Nephron (organoid): ENCODE data around the gene PDZD2.

Experiments used
- H3K27ac Mint-ChIP-seq, 3 experiments: 2 replicates each; pipeline ENCODE4 v1.8.0; 2020; ENCODE audit warnings: mixed read lengths in 3 of 3, mild to moderate bottlenecking in 2 of 3, moderate library complexity in 1 of 3
- H3K27me3 Mint-ChIP-seq: 2 replicates; pipeline ENCODE4 v1.8.0; 2021; ENCODE audit warnings: low read depth, mild to moderate bottlenecking, moderate library complexity, mixed read lengths
- H3K36me3 Mint-ChIP-seq: 2 replicates; pipeline ENCODE4 v1.8.0; 2020; ENCODE audit warnings: low read depth, mixed read lengths
- H3K4me1 Mint-ChIP-seq: 2 replicates; pipeline ENCODE4 v1.8.0; 2020; ENCODE audit warnings: mixed read lengths
- H3K4me3 Mint-ChIP-seq, 3 experiments: 2 replicates each; pipeline ENCODE4 v1.8.0; 2020; ENCODE audit warnings: mild to moderate bottlenecking in 3 of 3, mixed read lengths in 3 of 3, moderate library complexity in 2 of 3
- H3K9me3 Mint-ChIP-seq: 2 replicates; pipeline ENCODE4 v1.8.0; 2020; ENCODE audit warnings: mixed read lengths
- TF ChIP-seq, protein P1 (sequence below), 3 experiments: fragments of 200-600 bp; sonication (generic); IDR thresholded peaks; one replicate each; pipeline ENCODE4 v1.5.0; 2021; ENCODE audit warnings: antibody characterized with exemption in 3 of 3; ENCODE audit not compliant: unreplicated experiment in 3 of 3

The PDZD2 gene

DNA sequence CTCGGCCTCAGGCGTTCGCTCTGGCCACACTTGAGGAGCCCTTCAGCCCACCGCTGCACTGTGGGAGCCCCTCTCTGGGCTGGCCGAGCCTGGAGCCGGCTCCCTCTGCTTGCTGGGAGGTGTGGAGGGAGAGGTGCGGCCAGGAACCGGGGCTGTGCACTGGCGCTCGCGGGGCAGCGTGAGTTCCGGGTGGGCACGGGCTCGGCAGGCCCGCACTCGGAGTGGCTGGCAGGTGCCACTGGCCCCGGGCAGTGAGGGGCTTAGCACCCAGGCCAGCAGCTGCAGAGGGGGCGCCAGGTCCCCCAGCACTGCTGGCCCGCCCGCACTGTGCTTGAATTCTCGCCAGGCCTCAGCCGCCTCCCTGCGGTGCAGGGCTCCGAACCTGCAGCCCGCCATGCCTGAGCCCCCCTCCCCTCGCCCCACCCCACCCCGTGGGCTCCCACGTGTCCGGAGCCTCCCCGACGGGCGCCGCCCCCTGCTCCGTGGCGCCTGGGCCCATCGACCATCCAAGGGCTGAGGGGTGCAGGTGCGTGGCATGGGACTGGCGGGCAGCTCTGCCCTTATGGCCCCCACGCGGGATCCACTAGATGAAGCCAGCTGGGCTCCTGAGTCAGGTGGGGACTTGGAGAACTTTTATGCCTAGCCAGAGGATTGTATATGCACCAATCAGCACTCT lies 138.2 kb downstream of the PDZD2 start:
- Mint-ChIP-seq H3K27ac (no peak overlapping the region), H3K4me3 (no peak overlapping the region), H3K4me1 (peaks cover 33% of the 10 kb centered on the region), H3K9me3 (peaks cover 12% of the 10 kb centered on the region), H3K36me3 (peaks cover 9% of the 10 kb centered on the region), H3K27me3 (peaks cover 21% of the 10 kb centered on the region)
- TF ChIP-seq, protein P1, sequence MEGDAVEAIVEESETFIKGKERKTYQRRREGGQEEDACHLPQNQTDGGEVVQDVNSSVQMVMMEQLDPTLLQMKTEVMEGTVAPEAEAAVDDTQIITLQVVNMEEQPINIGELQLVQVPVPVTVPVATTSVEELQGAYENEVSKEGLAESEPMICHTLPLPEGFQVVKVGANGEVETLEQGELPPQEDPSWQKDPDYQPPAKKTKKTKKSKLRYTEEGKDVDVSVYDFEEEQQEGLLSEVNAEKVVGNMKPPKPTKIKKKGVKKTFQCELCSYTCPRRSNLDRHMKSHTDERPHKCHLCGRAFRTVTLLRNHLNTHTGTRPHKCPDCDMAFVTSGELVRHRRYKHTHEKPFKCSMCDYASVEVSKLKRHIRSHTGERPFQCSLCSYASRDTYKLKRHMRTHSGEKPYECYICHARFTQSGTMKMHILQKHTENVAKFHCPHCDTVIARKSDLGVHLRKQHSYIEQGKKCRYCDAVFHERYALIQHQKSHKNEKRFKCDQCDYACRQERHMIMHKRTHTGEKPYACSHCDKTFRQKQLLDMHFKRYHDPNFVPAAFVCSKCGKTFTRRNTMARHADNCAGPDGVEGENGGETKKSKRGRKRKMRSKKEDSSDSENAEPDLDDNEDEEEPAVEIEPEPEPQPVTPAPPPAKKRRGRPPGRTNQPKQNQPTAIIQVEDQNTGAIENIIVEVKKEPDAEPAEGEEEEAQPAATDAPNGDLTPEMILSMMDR (IDR thresholded peaks at IDR 0.05; ENCODE audit: unreplicated experiment in 3 of 3) = no peak

DNA sequence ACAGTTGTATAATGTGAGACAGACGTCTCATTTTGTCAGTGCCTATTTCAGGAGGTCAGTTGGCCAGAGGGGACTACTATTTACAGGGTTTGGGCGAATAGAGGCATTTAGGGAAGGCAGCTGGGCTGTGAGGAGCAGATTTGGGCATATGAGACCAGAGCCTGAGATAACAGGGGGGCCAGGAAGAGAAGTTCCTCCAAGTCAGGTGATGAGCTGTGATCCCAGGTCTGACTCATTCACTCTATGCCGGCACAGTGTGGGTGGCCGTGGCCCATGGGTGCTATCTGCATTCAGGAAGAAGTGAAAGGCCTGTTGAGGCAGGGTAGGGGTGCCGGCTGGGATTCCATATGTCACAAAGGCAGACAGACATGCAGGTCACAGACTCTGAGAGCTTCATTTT lies 142.8 kb downstream of the PDZD2 start:
- Mint-ChIP-seq H3K4me3 (no peak overlapping the region), H3K9me3 (peaks cover 4% of the 10 kb centered on the region), H3K27ac (peak overlapping the region in 1 of 3 experiments; percentile 48), H3K4me1 (peaks cover 41% of the 10 kb centered on the region), H3K36me3 (no peaks in the 10 kb centered on the region), H3K27me3 (peaks cover 30% of the 10 kb centered on the region)
- TF ChIP-seq, protein P1 (IDR thresholded peaks at IDR 0.05; ENCODE audit: unreplicated experiment in 3 of 3) = no peak

DNA sequence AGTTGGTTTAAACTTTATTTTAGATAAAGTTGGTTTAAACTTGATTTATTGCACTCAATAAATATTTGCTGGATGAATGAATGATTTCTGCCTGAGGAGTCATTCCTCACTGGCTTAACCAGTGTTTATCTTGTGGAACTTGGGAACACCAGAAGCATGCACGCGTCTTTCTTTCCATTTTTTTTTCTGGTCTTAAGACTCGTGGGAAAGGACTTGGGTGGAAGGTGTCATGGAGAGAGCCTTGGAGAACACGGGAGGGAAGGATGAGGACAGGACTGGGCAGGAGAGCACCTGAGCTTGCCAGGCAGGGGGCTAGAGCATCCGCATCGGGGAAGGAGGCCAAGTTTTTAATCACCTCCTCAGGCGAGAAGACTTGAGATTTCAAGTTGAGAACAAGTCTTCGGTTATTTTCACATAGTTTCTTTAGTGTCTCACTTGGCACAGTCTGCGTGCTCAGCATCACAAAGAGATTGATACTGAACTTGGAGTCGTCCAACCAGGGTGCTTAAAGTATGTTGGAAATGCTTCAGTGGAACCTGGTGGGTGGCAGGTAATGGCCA lies 144.2 kb downstream of the PDZD2 start:
- Mint-ChIP-seq H3K27me3 (peaks cover 27% of the 10 kb centered on the region), H3K27ac (no peak overlapping the region), H3K9me3 (peaks cover 4% of the 10 kb centered on the region), H3K4me1 (peaks cover 45% of the 10 kb centered on the region), H3K36me3 (no peaks in the 10 kb centered on the region), H3K4me3 (no peak overlapping the region)
- TF ChIP-seq, protein P1 (IDR thresholded peaks at IDR 0.05; ENCODE audit: unreplicated experiment in 3 of 3) = no peak

DNA sequence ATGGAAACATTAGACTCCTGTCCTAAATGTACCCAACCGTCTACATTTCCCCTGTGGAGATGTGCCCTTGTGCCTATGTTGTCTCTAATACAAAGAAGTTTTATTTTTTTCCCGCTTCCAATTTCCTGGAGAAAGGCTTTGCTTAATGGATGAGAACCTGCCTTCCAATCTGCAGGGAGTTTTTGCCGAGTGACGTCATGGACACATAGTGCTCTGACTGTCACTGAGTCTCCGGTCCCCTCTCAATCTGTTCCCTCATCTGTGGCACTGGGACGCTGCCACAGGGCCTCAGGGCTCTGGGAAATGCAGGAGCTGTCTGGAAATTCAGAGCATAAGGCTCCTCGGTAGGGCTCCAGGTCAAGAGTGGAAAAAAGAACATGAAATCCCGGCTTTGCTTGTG lies 144.8 kb downstream of the PDZD2 start:
- peaks cover 4% of the 10 kb centered on the region for H3K9me3 Mint-ChIP-seq
- peaks cover 45% of the 10 kb centered on the region for H3K4me1 Mint-ChIP-seq
- no peak overlapping the region for H3K4me3 Mint-ChIP-seq
- H3K36me3 Mint-ChIP-seq = no peaks in the 10 kb centered on the region
- H3K27ac Mint-ChIP-seq = no peak overlapping the region
- H3K27me3 Mint-ChIP-seq = peaks cover 25% of the 10 kb centered on the region
- TF ChIP-seq, protein P1 (IDR thresholded peaks at IDR 0.05; ENCODE audit: unreplicated experiment in 3 of 3) = no peak

DNA sequence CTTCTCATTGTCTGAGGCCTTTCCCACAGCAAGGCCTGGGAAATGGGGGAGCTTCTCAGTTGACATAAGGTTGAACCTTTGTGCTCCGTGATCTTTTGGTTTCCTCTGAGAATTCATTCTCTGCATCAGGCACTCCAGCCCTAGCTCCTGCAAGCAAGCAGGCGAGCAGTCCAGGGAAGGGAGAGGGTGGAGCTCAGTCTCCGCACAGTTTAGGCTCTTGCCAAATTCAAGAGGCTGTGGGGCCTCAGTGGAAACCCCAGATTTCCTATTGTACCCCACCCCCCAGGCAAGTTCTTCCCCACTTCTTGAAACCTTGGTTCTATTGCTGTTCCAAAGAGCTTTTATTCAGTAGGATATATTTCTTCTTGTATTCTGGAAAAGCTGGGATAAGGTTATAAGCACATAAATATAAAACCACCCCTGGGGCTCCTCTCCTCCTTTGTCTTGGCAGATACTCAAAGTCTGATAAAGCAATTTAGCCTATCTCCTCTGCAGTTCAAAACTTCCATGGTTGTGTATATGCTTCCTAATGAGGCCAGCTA lies 147.2 kb downstream of the PDZD2 start:
- H3K27me3 Mint-ChIP-seq = peaks cover 20% of the 10 kb centered on the region
- H3K36me3 Mint-ChIP-seq = no peaks in the 10 kb centered on the region
- H3K9me3 Mint-ChIP-seq = no peaks in the 10 kb centered on the region
- H3K4me1 Mint-ChIP-seq = peaks cover 33% of the 10 kb centered on the region
- H3K27ac Mint-ChIP-seq = peak overlapping the region; percentile 71 to 82 (median 82)
- TF ChIP-seq, protein P1 (IDR thresholded peaks at IDR 0.05; ENCODE audit: unreplicated experiment in 3 of 3) = no peak
- H3K4me3 Mint-ChIP-seq = peak overlapping the region in 2 of 3 experiments; percentile 7 to 18
